Upper lobe of left lung (tissue), 6 donors: Measurements from ENCODE around the gene GYG1. TPM values are rescaled to one million over a fixed set of nuclear protein-coding genes. Genes with fewer than 3 reads are reported as not detected.

ENCODE experiments used
- ATAC-seq, 2 donors: fragments of 200-7000 bp; cut with Tn5 transposase; one replicate each; pipeline ENCODE4 v1.9.1; 2022; ENCODE audit warnings: mild to moderate bottlenecking in 2 of 2, moderate library complexity in 2 of 2; ENCODE audit not compliant: low FRiP score in 2 of 2
- DNase-seq, 2 donors: peaks; one replicate each; pipeline ENCODE4 v3.0.0-alpha.2; 2019 to 2020
- H3K27ac ChIP-seq, 4 donors: fragments of 200-600 bp; sonication (generic); one replicate each; pipeline ENCODE4 v1.5.1; 2016 to 2019
- H3K27me3 ChIP-seq, 4 donors: fragments of 200-600 bp; sonication (generic); one replicate each; pipeline ENCODE4 v1.5.1; 2017 to 2019
- H3K36me3 ChIP-seq, 4 donors: fragments of 200-600 bp; sonication (generic); one replicate each; pipeline ENCODE4 v1.5.1; 2016 to 2019
- H3K4me1 ChIP-seq, 4 donors: fragments of 200-600 bp; sonication (generic); one replicate each; pipeline ENCODE4 v1.5.1; 2018 to 2019
- H3K4me3 ChIP-seq, 4 donors: fragments of 200-600 bp; sonication (generic); one replicate each; pipeline ENCODE4 v1.5.1; 2017 to 2019; ENCODE audit warnings: mild to moderate bottlenecking in 2 of 4, moderate library complexity in 1 of 4
- H3K9me3 ChIP-seq, 4 donors: fragments of 200-600 bp; sonication (generic); one replicate each; pipeline ENCODE4 v1.5.1; 2018 to 2019
- CTCF ChIP-seq, 6 experiments: fragments of 450-650 bp in 4 of 6; fragments of 200-600 bp in 2 of 6; sonication (generic) in 2 of 6; IDR thresholded peaks; one replicate each; pipeline ENCODE4 v1.5.1; 2016 to 2019; ENCODE audit warnings: antibody characterized with exemption in 6 of 6
- EP300 ChIP-seq, 4 donors: sonication (generic); formaldehyde crosslinking; IDR thresholded peaks; one replicate each; pipeline ENCODE4 v1.5.1; 2017; ENCODE audit warnings: antibody characterized with exemption in 4 of 4, control low read depth in 2 of 4
- POLR2A ChIP-seq, 4 donors: fragments of 450-650 bp; IDR thresholded peaks; one replicate each; pipeline ENCODE4 v1.5.1; 2016 to 2017; ENCODE audit warnings: antibody characterized with exemption in 4 of 4, mild to moderate bottlenecking in 2 of 4
- POLR2AphosphoS5 ChIP-seq, 2 donors: sonication (generic); formaldehyde crosslinking; IDR thresholded peaks; one replicate each; pipeline ENCODE4 v1.5.1; 2017; ENCODE audit warnings: antibody characterized with exemption in 2 of 2
- WGBS, 2 donors: methylation state at CpG; one replicate each; pipeline ENCODE4 v1.1.5; 2017 to 2018; 5-methylcytosine and 5-hydroxymethylcytosine counted together
- total RNA-seq, 6 donors: library from RNA; depleted of rRNA in 4 of 6; stranded (reverse); fragments of >200 nt in 4 of 6; gene quantifications; one replicate each; pipeline versions ENCODE4 v1.1.0 to v1.2.1, GENCODE V29; 2016 to 2021
- donor health status: DM: no; HTN: no; CAD: no; lungs with moderate emphysema.
- donor health status: DM: no; HTN: yes; CAD: no; lungs with severe emphysema.

Gene GYG1
- total RNA-seq, 6 donors from 2014 or later = 10.5 to 48.6 (median 31.5) TPM

- TF ChIP-seq POLR2AphosphoS5 (IDR thresholded peaks at IDR 0.05) (no peak), POLR2A (IDR thresholded peaks at IDR 0.05) (no peak), EP300 (IDR thresholded peaks at IDR 0.05) (no peak)
- DNase-seq (no peak), ATAC-seq (no peak)
- no peak overlapping the region for H3K4me3 ChIP-seq
- no peak overlapping the region for H3K27ac ChIP-seq
- no peaks in the 10 kb centered on the region for H3K36me3 ChIP-seq
- H3K9me3 ChIP-seq = no peaks in the 10 kb centered on the region
- H3K4me1 ChIP-seq = no peaks in the 10 kb centered on the region
- no peaks in the 10 kb centered on the region for H3K27me3 ChIP-seq
- 65 to 73% methylated on average over 1 of the region's 1 CpG for WGBS, 2 donors
Measured at GRCh38 chr3:148968321-148968720, 23.0 kb upstream of the GYG1 start.

DNA sequence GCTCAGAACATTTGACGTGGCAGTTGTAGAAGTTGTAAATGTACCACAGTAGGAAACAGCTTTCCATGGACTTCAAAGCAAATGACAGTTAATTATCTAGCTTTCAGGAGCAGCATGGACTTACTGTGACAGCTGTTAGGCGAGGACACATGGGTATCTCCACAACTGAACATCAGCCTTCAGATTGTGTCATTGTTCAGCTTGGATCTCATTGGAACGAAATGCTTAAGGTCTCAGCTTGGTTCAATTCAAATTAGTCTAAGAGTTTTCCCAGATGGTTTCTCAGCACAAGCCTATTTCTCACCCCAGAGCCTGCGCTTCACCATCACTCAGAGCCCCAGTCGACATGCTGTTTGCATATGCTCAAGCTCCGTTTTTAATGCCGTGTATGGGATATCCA lies 21.1 kb upstream of the GYG1 start:
- Histone ChIP-seq H3K36me3 (no peaks in the 10 kb centered on the region), H3K27me3 (no peaks in the 10 kb centered on the region), H3K27ac (no peak overlapping the region), H3K9me3 (no peaks in the 10 kb centered on the region), H3K4me1 (no peaks in the 10 kb centered on the region), H3K4me3 (no peak overlapping the region)
- WGBS, 2 donors = 83 to 87% methylated on average over 7 of the region's 7 CpGs
- TF ChIP-seq POLR2A (IDR thresholded peaks at IDR 0.05) (no peak), CTCF (IDR thresholded peaks at IDR 0.05) (no peak), EP300 (IDR thresholded peaks at IDR 0.05) (no peak), POLR2AphosphoS5 (IDR thresholded peaks at IDR 0.05) (no peak)
- DNase-seq (no peak), ATAC-seq (no peak)

DNA sequence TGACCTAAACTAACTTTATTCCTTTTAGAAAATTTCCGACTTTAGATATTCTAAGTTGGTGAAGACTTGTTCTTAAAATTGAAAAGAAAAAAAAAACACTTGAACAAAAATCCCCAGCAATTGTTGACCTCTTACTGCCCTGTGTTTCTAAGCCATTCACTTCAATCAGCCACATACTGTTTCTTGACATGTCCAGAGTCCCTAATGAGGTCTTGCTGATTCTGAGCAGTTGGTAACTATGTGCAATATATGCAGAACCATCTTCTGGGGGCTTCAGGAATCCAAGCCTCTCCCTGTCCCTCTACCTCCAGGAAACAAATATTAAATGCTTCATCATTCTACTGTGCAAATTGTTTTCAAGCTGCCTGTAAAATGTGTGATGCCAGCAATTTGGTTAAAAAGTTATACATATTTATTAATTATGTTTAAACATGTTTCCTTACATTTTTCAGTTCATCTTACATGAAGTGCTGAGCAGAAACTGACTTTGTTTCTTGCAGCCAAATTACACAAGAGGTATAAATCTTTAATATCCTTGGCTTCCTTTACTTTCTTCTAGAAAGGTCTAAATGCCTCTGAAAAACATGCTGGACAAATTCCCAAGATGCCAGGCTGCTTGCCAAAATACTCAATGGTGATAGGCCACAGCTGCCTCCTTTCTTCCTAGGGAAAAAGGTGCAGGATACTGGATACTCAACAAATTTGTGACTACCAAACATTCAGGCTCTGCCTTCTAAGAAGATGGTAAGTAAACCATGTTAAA lies 19.8 kb upstream of the GYG1 start:
- no peak for ATAC-seq
- Histone ChIP-seq H3K27ac (no peak overlapping the region), H3K9me3 (no peaks in the 10 kb centered on the region), H3K4me1 (no peaks in the 10 kb centered on the region), H3K36me3 (no peaks in the 10 kb centered on the region), H3K4me3 (no peak overlapping the region), H3K27me3 (no peaks in the 10 kb centered on the region)
- no peak for DNase-seq
- WGBS, 2 donors = 74 to 80% methylated on average over 1 of the region's 1 CpG
- TF ChIP-seq CTCF (IDR thresholded peaks at IDR 0.05) (no peak), POLR2AphosphoS5 (IDR thresholded peaks at IDR 0.05) (no peak), EP300 (IDR thresholded peaks at IDR 0.05) (no peak), POLR2A (IDR thresholded peaks at IDR 0.05) (no peak)

- TF ChIP-seq EP300 (IDR thresholded peaks at IDR 0.05) (no peak), CTCF (IDR thresholded peaks at IDR 0.05) (no peak), POLR2A (IDR thresholded peaks at IDR 0.05) (no peak), POLR2AphosphoS5 (IDR thresholded peaks at IDR 0.05) (no peak)
- Histone ChIP-seq H3K27ac (peak overlapping the region in 1 of 4 donors; percentile 25), H3K9me3 (no peaks in the 10 kb centered on the region), H3K27me3 (no peaks in the 10 kb centered on the region), H3K4me3 (no peak overlapping the region), H3K36me3 (no peaks in the 10 kb centered on the region), H3K4me1 (no peaks in the 10 kb centered on the region)
- WGBS, 2 donors = 80 to 81% methylated on average over 2 of the region's 2 CpGs
- ATAC-seq (no peak), DNase-seq (no peak)
Measured at GRCh38 chr3:148974726-148975125, 16.6 kb upstream of the GYG1 start.

GRCh38 chr3:148975248-148975647 lies 16.1 kb upstream of the GYG1 start:
- no peaks in the 10 kb centered on the region for H3K4me1 ChIP-seq
- DNase-seq = no peak
- ATAC-seq = peak in 1 of 2 donors; percentile 65
- no peaks in the 10 kb centered on the region for H3K27me3 ChIP-seq
- no peak for TF ChIP-seq EP300 (IDR thresholded peaks at IDR 0.05)
- no peak for TF ChIP-seq POLR2A (IDR thresholded peaks at IDR 0.05)
- no peak for TF ChIP-seq CTCF (IDR thresholded peaks at IDR 0.05)
- no peaks in the 10 kb centered on the region for H3K36me3 ChIP-seq
- no peak overlapping the region for H3K4me3 ChIP-seq
- H3K9me3 ChIP-seq = no peaks in the 10 kb centered on the region
- WGBS, 2 donors = 74 to 84% methylated on average over 6 of the region's 6 CpGs
- H3K27ac ChIP-seq = peak overlapping the region in 3 of 4 donors; percentile 2 to 50 (median 28)
